ENCODE results near the gene TAS1R2. TPM values are rescaled to one million over a fixed set of nuclear protein-coding genes. Genes with fewer than 3 reads are reported as not detected.

TAS1R2 gene
- total and polyA plus RNA-seq, 2 of the 4 experiments (the other 2 are of a cell fraction): not detected

DNA sequence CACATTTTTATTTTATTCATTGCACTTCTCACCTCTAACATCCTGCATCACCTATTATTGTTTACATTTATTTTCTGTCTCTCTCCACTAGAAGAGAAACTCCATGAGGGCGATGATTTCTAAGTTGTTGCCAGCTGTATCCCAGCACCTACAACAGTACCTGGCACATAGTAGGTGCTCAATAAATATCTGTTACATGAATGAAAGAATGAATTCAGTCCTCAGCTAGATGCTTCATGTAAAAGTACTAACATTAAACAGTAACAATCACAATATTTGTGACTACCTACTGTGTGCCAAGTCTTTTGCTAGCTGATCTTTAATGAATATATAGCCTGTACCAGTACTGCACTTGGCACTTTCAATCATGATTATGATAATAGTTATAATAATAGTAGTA lies 3.0 kb downstream of the TAS1R2 start:
- H2BK120ac ChIP-seq (ENCODE audit: low read depth, low read length): no peak overlapping the region
- H3K9me3 ChIP-seq (ENCODE audit: control insufficient read depth, insufficient read depth, low read length): peaks cover 2% of the 10 kb centered on the region; the same call in 1 of the 2 replicates
- dilution Hi-C loops (cut with HindIII; ENCODE audit: low sequenced_read_pairs, unreplicated experiment): no loop called here
- H2BK5ac ChIP-seq (ENCODE audit: low read depth, low read length, poor library complexity, severe bottlenecking): no peak overlapping the region
- H3K23ac ChIP-seq (ENCODE audit: low read depth, low read length): no peak overlapping the region
- H3K18ac ChIP-seq (ENCODE audit: low read depth, low read length): no peak overlapping the region
- H2AK5ac ChIP-seq (ENCODE audit: low read depth, low read length): no peak overlapping the region
- no peak overlapping the region for H3K27ac ChIP-seq (ENCODE audit: insufficient read depth, low read length)
- no peak overlapping the region for H4K5ac ChIP-seq (ENCODE audit: low read depth, low read length)
- no peak for ATAC-seq (ENCODE audit: low read depth)
- H3K4me3 ChIP-seq (ENCODE audit: insufficient read depth, low read depth, low read length): no peak overlapping the region
- H4K8ac ChIP-seq (ENCODE audit: low read depth in 2 of 2, low read length in 2 of 2): no peak overlapping the region
- no peak overlapping the region for H2AFZ ChIP-seq (replicated peaks; ENCODE audit: low read length, poor library complexity)
- H3K56ac ChIP-seq (ENCODE audit: extremely low read depth, insufficient read depth, low read length): no peak overlapping the region
- no TSS peak for BruUV-seq (replicated peaks)
- H3K9me1 ChIP-seq (ENCODE audit: insufficient read depth, low read length): no peaks in the 10 kb centered on the region
- in situ Hi-C loops (cut with MboI; ENCODE audit: low sequenced_read_pairs): no loop called here
- H3K4ac ChIP-seq (ENCODE audit: low read depth, low read length): no peak overlapping the region
- no peak overlapping the region for H3K4me2 ChIP-seq (ENCODE audit: low read depth, low read length)
- no CpG with 5 or more reads among the region's 1 CpG for WGBS, 2 experiments (ENCODE audit: extremely low coverage in 2 of 2, insufficient read length in 1 of 2)
- ChIA-PET POLR2A (ENCODE audit: unreplicated experiment) (no interaction called here), CTCF (no interaction called here)
- no peak overlapping the region for H2BK20ac ChIP-seq (ENCODE audit: low read depth, low read length)
- H3K27me3 ChIP-seq (ENCODE audit: control insufficient read depth, insufficient read depth, low read length): peaks cover 5% of the 10 kb centered on the region
- H4K91ac ChIP-seq (ENCODE audit: insufficient read depth, low read depth, low read length): no peak overlapping the region
- no peak overlapping the region for H2AK9ac ChIP-seq (replicated peaks; ENCODE audit: low read depth, low read length, poor library complexity)
- TF ChIP-seq, protein P1, sequence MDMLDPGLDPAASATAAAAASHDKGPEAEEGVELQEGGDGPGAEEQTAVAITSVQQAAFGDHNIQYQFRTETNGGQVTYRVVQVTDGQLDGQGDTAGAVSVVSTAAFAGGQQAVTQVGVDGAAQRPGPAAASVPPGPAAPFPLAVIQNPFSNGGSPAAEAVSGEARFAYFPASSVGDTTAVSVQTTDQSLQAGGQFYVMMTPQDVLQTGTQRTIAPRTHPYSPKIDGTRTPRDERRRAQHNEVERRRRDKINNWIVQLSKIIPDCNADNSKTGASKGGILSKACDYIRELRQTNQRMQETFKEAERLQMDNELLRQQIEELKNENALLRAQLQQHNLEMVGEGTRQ (IDR thresholded peaks at IDR 0.05; ENCODE audit: low read depth, low read length): no peak
- no peak for TF ChIP-seq RCOR1 (IDR thresholded peaks at IDR 0.05; ENCODE audit: insufficient replicate concordance, low read length)
- TF ChIP-seq CHD1 (IDR thresholded peaks at IDR 0.05; ENCODE audit: low read depth, low read length): no peak
- TF ChIP-seq SMC3 (IDR thresholded peaks at IDR 0.05; ENCODE audit: low read depth, low read length): no peak
- no peak for TF ChIP-seq RFX5 (IDR thresholded peaks at IDR 0.05; ENCODE audit: low read depth, low read length)
- no peak for TF ChIP-seq POLR2A (IDR thresholded peaks at IDR 0.05; ENCODE audit: low read depth, low read length)
- no peak for TF ChIP-seq CTCF (conservative IDR thresholded peaks at IDR 0.05; ENCODE audit: low read depth, low read length)
- TF ChIP-seq, protein P2, sequence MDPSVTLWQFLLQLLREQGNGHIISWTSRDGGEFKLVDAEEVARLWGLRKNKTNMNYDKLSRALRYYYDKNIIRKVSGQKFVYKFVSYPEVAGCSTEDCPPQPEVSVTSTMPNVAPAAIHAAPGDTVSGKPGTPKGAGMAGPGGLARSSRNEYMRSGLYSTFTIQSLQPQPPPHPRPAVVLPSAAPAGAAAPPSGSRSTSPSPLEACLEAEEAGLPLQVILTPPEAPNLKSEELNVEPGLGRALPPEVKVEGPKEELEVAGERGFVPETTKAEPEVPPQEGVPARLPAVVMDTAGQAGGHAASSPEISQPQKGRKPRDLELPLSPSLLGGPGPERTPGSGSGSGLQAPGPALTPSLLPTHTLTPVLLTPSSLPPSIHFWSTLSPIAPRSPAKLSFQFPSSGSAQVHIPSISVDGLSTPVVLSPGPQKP (IDR thresholded peaks at IDR 0.05; ENCODE audit: borderline replicate concordance, low read depth, low read length): no peak
- no peak for TF ChIP-seq BHLHE40 (IDR thresholded peaks at IDR 0.05; ENCODE audit: low read depth, low read length)
- no peak for TF ChIP-seq FOS (IDR thresholded peaks at IDR 0.05; ENCODE audit: low read depth, low read length)
- no peak for TF ChIP-seq CEBPB (IDR thresholded peaks at IDR 0.05; ENCODE audit: low read depth, low read length)
- TF ChIP-seq RAD21 (IDR thresholded peaks at IDR 0.05; ENCODE audit: low read length): no peak
- TF ChIP-seq NFE2L2 (IDR thresholded peaks at IDR 0.05; ENCODE audit: low read depth, low read length): no peak
- TF ChIP-seq MAFK (IDR thresholded peaks at IDR 0.05; ENCODE audit: low read depth, low read length): no peak
- TF ChIP-seq MAZ (IDR thresholded peaks at IDR 0.05; ENCODE audit: borderline replicate concordance, low read depth, low read length): no peak
- TF ChIP-seq MXI1 (IDR thresholded peaks at IDR 0.05; ENCODE audit: borderline replicate concordance, low read depth, low read length): no peak
- H4K20me1 ChIP-seq (ENCODE audit: insufficient read depth, low read length): no peaks in the 10 kb centered on the region
- no peaks in the 10 kb centered on the region for H3K36me3 ChIP-seq (ENCODE audit: control insufficient read depth, insufficient read depth, low read length)
- no peaks in the 10 kb centered on the region for H3K4me1 ChIP-seq (ENCODE audit: control insufficient read depth, insufficient read depth, low read length)
- H3K9ac ChIP-seq (ENCODE audit: low read depth, low read length): no peak overlapping the region
- no peak overlapping the region for H2BK15ac ChIP-seq (ENCODE audit: low read depth, low read length)
- H3K79me1 ChIP-seq (ENCODE audit: low read depth in 1 of 2, low read length in 2 of 2): no peaks in the 10 kb centered on the region
- intact Hi-C loops (cut with micrococcal nuclease): no loop called here
- DNase-seq: no peak
- H3K14ac ChIP-seq (replicated peaks; ENCODE audit: low read depth, low read length): no peak overlapping the region
